Prostate gland (tissue), 2 donors: ENCODE data around the gene TJP2. TPM values are rescaled to one million over a fixed set of nuclear protein-coding genes. Genes with fewer than 3 reads are reported as not detected.

Source experiments
- DNase-seq: peaks from one replicate; pipeline ENCODE4 v3.0.0-alpha.2; 2019; ENCODE audit warnings: low spot score
- H3K27ac ChIP-seq, 2 donors: fragments of 200-600 bp; sonication (generic); 2 replicates each; pipeline ENCODE4 v1.5.1; 2017 to 2019
- H3K27me3 ChIP-seq: fragments of 200-600 bp; sonication (generic); replicated peaks from 2 replicates; pipeline ENCODE4 v1.5.1; 2019; ENCODE audit not compliant: insufficient read depth
- H3K36me3 ChIP-seq, 2 donors: fragments of 200-600 bp; sonication (generic); 1 replicate in 1 of 2; 2 replicates in 1 of 2; pipeline versions ENCODE4 v1.5.1 to v1.8.1; 2017 to 2019
- H3K4me1 ChIP-seq: fragments of 200-600 bp; sonication (generic); replicated peaks from 2 replicates; pipeline ENCODE4 v1.5.1; 2019
- H3K4me3 ChIP-seq, 2 donors: fragments of 200-600 bp; sonication (generic); 2 replicates each; pipeline ENCODE4 v1.5.1; 2017 to 2019
- H3K9me3 ChIP-seq: fragments of 200-600 bp; sonication (generic); 2 replicates; pipeline ENCODE4 v1.5.1; 2017
- POLR2A ChIP-seq: fragments of 450-650 bp; IDR thresholded peaks from one replicate; pipeline ENCODE4 v1.6.1; 2016; ENCODE audit warnings: antibody characterized with exemption, mild to moderate bottlenecking
- POLR2AphosphoS5 ChIP-seq: sonication (generic); formaldehyde crosslinking; IDR thresholded peaks from one replicate; pipeline ENCODE4 v1.6.1; 2017; ENCODE audit warnings: antibody characterized with exemption
- WGBS: methylation state at CpG from one replicate; pipeline ENCODE4 v1.1.5; 2018; 5-methylcytosine and 5-hydroxymethylcytosine counted together
- intact Hi-C: fragments of 100-400 bp; cut with DNase I; formaldehyde crosslinking; loops from one replicate; pipeline ENCODE4 v1.14.2; 2022
- total RNA-seq, 2 donors: library from RNA; depleted of rRNA; stranded (reverse); fragments of >200 nt; gene quantifications; one replicate each; pipeline ENCODE4 v1.1.0, GENCODE V29; 2016
- TF ChIP-seq, protein P1 (sequence below), 4 experiments: fragments of 200-600 bp in 2 of 4; fragments of 450-650 bp in 2 of 4; sonication (generic) in 2 of 4; IDR thresholded peaks; 1 replicate in 3 of 4; 2 replicates in 1 of 4; pipeline ENCODE4 v1.5.1; 2016 to 2019; ENCODE audit warnings: antibody characterized with exemption in 4 of 4, mild to moderate bottlenecking in 2 of 4, moderate library complexity in 2 of 4

The TJP2 gene
- total RNA-seq, 2 donors from 2014 or later, result 117 to 166 TPM

DNA sequence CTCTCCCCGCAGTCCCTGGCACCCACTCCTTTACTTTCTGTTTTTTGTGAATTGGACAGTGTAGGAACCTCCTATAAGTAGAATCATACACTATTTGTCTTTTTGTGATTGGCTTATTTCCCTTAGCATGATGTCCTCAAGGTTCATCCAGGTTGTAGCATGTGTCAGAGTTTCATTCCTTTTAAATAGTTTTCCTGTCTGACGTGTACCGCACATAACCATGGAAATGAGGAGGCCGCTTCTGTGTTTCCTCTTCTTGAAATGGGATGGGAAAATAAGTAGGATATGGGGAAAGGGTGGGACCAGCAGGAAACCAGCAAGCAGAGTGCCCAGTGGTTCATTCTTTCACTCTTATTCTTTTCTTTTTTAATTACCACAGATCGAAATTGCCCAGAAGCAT, 78.4 kb downstream of the TJP2 start:
- Histone ChIP-seq H3K27me3 (no peaks in the 10 kb centered on the region), H3K4me1 (no peaks in the 10 kb centered on the region), H3K36me3 (peaks cover 4 to 5% of the 10 kb centered on the region in 2 donors), H3K27ac (peak overlapping the region in 1 of 2 donors; percentile 47), H3K4me3 (no peak overlapping the region), H3K9me3 (no peaks in the 10 kb centered on the region)
- intact Hi-C loops, result no loop called here
- TF ChIP-seq, protein P1, sequence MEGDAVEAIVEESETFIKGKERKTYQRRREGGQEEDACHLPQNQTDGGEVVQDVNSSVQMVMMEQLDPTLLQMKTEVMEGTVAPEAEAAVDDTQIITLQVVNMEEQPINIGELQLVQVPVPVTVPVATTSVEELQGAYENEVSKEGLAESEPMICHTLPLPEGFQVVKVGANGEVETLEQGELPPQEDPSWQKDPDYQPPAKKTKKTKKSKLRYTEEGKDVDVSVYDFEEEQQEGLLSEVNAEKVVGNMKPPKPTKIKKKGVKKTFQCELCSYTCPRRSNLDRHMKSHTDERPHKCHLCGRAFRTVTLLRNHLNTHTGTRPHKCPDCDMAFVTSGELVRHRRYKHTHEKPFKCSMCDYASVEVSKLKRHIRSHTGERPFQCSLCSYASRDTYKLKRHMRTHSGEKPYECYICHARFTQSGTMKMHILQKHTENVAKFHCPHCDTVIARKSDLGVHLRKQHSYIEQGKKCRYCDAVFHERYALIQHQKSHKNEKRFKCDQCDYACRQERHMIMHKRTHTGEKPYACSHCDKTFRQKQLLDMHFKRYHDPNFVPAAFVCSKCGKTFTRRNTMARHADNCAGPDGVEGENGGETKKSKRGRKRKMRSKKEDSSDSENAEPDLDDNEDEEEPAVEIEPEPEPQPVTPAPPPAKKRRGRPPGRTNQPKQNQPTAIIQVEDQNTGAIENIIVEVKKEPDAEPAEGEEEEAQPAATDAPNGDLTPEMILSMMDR (IDR thresholded peaks at IDR 0.05), result no peak
- no peak for TF ChIP-seq POLR2AphosphoS5
- TF ChIP-seq POLR2A, result no peak
- no peak for DNase-seq
- 84% methylated on average over 5 of the region's 5 CpGs for WGBS

DNA sequence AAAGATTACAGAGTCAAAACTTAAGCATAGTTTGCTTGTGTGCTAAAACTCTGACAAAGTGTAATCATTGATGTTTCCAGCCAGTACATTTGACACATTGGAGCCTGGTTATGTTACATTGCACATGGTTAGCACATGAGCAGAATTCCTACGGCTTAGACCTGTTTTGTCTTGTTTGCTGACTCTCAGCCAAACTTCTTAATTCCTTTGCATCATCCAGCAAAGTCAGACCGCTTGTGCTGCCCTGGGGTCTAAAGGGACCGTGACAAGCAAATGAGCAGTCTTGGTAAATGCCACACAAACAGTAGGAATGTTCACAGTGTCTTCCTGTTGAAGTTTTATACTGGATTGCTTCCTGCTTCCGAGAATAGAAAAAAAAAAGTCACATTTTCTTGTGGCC, 79.0 kb downstream of the TJP2 start:
- intact Hi-C loops, result no loop called here
- no peak overlapping the region for H3K27ac ChIP-seq

DNA sequence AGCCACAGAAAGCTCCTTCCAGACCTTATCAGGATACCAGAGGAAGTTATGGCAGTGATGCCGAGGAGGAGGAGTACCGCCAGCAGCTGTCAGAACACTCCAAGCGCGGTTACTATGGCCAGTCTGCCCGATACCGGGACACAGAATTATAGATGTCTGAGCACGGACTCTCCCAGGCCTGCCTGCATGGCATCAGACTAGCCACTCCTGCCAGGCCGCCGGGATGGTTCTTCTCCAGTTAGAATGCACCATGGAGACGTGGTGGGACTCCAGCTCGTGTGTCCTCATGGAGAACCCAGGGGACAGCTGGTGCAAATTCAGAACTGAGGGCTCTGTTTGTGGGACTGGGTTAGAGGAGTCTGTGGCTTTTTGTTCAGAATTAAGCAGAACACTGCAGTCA, 80.1 kb downstream of the TJP2 start:
- H3K36me3 ChIP-seq, result peaks cover 0 to 4% of the 10 kb centered on the region in 2 donors
- 91% methylated on average over 11 of the region's 11 CpGs for WGBS

More for the DNA sequence above, 79.0 kb downstream of the TJP2 start:
- Histone ChIP-seq H3K4me3 (no peak overlapping the region), H3K36me3 (peaks cover 2 to 4% of the 10 kb centered on the region in 2 donors), H3K4me1 (no peaks in the 10 kb centered on the region), H3K27me3 (no peaks in the 10 kb centered on the region), H3K9me3 (no peaks in the 10 kb centered on the region)
- DNase-seq, result peak; percentile 65
- TF ChIP-seq POLR2A (no peak), POLR2AphosphoS5 (peak; percentile 75)
- TF ChIP-seq, protein P1 (IDR thresholded peaks at IDR 0.05), result no peak
- WGBS, result 21% methylated on average over 4 of the region's 4 CpGs

DNA sequence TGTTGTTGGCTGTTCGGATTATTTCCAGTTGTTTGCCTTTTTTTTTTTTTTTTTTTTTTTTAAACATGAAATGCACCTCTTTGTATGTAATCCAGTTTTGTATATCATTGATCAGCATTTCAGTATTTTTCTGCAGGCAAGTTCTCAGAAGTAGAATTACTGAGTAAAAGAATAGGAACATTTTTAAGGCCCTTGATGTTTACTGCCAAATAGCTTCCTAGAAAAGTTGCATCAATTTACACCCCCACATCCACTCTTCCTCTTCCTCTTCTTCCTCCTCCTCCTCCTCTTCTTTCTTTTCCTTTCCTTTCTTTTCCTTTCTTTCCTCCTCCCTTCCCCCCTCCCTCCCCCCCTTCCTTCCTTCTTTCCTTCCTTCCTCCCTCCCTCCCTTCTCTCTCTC, 81.5 kb downstream of the TJP2 start:
- H3K4me3 ChIP-seq, result no peak overlapping the region
- TF ChIP-seq POLR2A (no peak), POLR2AphosphoS5 (no peak)
- TF ChIP-seq, protein P1 (IDR thresholded peaks at IDR 0.05), result no peak
- no peak overlapping the region for H3K27ac ChIP-seq
- H3K36me3 ChIP-seq, result peaks cover 0 to 4% of the 10 kb centered on the region in 2 donors
- no peaks in the 10 kb centered on the region for H3K27me3 ChIP-seq
- intact Hi-C loops, result no loop called here
- H3K9me3 ChIP-seq, result no peaks in the 10 kb centered on the region
- no peak for DNase-seq
- WGBS, result 93% methylated on average over 1 of the region's 1 CpG
- no peaks in the 10 kb centered on the region for H3K4me1 ChIP-seq

More for the DNA sequence above, 80.1 kb downstream of the TJP2 start:
- no peak overlapping the region for H3K4me3 ChIP-seq
- H3K27me3 ChIP-seq, result no peaks in the 10 kb centered on the region
- H3K27ac ChIP-seq, result no peak overlapping the region
- H3K9me3 ChIP-seq, result no peaks in the 10 kb centered on the region
- TF ChIP-seq POLR2A, result no peak
- DNase-seq, result no peak
- no peaks in the 10 kb centered on the region for H3K4me1 ChIP-seq
- intact Hi-C loops, result no loop called here

DNA sequence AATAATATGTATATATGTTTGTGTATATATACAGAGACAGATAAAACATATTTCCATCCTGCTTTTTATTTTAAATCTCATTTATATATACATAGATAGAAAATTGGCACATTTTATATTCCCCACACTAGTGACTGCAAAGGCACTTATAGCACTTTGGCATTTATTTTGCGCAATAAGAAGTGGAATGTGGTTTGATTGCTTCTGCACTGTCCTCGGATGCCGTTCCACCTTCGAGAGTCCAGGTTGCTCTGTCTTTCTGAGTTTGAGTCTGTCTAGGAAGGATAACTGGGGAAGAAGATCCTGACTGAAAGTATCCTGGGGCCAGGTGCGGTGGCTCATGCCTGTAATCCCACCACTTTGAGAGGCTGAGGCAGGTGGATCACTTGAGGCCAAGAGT, 84.5 kb downstream of the TJP2 start:
- intact Hi-C loops, result no loop called here
- H3K27me3 ChIP-seq, result no peaks in the 10 kb centered on the region
- no peaks in the 10 kb centered on the region for H3K4me1 ChIP-seq
- H3K9me3 ChIP-seq, result no peaks in the 10 kb centered on the region
- WGBS, result 86% methylated on average over 5 of the region's 5 CpGs
- TF ChIP-seq, protein P1 (IDR thresholded peaks at IDR 0.05), result no peak
- TF ChIP-seq POLR2AphosphoS5 (no peak), POLR2A (no peak)
- H3K36me3 ChIP-seq, result peaks cover 0 to 4% of the 10 kb centered on the region in 2 donors
- H3K27ac ChIP-seq, result no peak overlapping the region
- no peak for DNase-seq
- H3K4me3 ChIP-seq, result no peak overlapping the region
